ENCODE measurements around the gene INAFM1.
"Not testable (repeated sequence)": the region's sequence is repeated elsewhere in the genome, so short reads cannot be mapped to it uniquely, and the experiment has no call there.

Gene INAFM1

DNA sequence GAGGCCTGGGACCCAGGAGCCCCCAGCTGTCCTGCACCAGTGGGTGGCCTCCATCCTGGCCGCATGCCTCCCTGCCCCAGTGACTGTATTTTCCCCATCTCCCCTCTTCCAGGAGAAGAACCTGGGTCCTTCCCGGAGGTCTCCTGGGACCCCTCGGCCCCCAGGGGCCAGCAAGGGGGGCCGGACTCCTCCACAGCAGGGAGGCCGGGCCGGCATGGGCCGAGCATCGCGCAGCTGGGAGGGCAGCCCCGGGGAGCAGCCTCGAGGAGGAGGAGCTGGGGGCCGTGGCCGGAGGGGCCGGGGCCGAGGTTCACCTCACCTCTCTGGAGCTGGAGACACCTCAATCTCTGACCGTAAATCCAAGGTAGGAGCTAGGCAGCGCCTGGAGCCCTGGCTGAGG lies 14.2 kb upstream of the INAFM1 start:
- Histone ChIP-seq H3K36me3 (ENCODE audit: control insufficient read depth, insufficient read depth, low read length, severe bottlenecking) (peaks cover 53% of the 10 kb centered on the region), H3K9me3 (ENCODE audit: control insufficient read depth, low read length) (no peaks in the 10 kb centered on the region), H3K27me3 (replicated peaks; ENCODE audit: control insufficient read depth, insufficient read depth, low read length) (no peaks in the 10 kb centered on the region), H3K9ac (ENCODE audit: low read length) (no peak overlapping the region), H3K4me3 (ENCODE audit: low read length) (no peak overlapping the region), H3K4me1 (ENCODE audit: control insufficient read depth, insufficient read depth, low read length) (peaks cover 15% of the 10 kb centered on the region)
- no peak for DNase-seq (ENCODE audit: low read depth)

DNA sequence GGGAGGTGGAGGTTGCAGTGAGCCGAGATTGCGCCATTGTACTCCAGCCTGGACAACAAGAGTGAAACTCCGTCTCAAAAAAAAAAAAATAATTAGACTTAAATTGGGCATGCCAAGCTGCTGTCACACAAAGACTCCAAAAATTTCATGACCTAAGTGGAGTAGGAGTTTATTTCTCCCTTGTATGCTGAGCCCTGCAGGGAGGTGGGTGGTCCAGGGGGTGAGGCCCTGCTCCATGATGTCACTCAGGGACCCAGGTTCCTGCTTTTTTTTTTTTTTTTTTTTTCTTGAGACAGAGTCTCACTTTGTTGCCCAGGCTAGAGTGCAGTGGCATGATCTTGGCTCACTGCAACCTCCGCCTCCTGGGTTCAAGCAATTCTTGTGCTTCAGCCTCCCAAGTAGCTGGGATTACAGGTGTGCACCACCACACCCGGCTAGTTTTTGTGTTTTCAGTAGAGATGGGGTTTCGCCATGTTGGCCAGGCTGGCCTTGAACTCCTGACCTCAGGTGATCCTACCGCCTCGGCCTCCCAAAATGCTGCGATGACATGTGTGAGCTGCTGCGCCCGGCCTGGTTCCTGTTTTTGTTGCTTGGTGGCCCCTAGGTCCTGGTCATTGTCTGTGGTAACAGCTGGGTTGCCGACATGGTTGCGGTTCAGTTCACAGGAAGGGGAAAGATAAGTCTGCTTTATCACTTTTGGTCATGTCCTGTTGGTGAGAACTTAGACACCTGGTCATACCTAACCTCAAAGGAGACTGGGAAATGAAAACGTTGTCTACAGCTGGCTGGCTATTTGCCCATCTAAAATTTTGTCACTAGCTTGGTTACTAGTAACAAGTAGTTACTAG lies 12.5 kb upstream of the INAFM1 start:
- peaks cover 65% of the 10 kb centered on the region for H3K36me3 ChIP-seq (ENCODE audit: control insufficient read depth, insufficient read depth, low read length, severe bottlenecking)
- DNase-seq (ENCODE audit: low read depth); H3K9ac ChIP-seq (ENCODE audit: low read length); H3K9me3 ChIP-seq (ENCODE audit: control insufficient read depth, low read length); H3K4me3 ChIP-seq (ENCODE audit: low read length); H3K27me3 ChIP-seq (replicated peaks; ENCODE audit: control insufficient read depth, insufficient read depth, low read length): not testable (repeated sequence)
- H3K4me1 ChIP-seq (ENCODE audit: control insufficient read depth, insufficient read depth, low read length), result peaks cover 15% of the 10 kb centered on the region

DNA sequence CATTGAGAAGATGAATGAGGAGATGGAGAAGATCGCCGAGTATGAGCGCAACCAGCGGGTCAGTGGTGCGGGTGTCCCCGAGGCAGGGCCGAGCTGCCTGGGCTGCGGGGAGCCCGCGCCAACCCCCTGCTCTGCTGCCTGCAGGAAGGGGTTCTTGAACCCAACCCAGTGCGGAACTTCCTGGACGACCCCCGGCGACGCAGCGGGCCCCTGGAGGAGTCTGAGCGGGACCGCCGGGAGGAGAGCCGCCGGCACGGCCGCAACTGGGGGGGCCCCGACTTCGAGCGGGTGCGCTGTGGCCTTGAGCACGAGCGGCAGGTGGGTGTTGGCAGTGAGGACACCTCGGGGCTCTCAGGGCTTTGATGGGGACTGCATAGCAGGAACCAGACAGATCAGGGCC lies 10.1 kb upstream of the INAFM1 start:
- DNase-seq (ENCODE audit: low read depth), result no peak
- Histone ChIP-seq H3K4me1 (ENCODE audit: control insufficient read depth, insufficient read depth, low read length) (no peaks in the 10 kb centered on the region), H3K9ac (ENCODE audit: low read length) (no peak overlapping the region), H3K27me3 (replicated peaks; ENCODE audit: control insufficient read depth, insufficient read depth, low read length) (no peaks in the 10 kb centered on the region), H3K4me3 (ENCODE audit: low read length) (no peak overlapping the region), H3K9me3 (ENCODE audit: control insufficient read depth, low read length) (no peaks in the 10 kb centered on the region), H3K36me3 (ENCODE audit: control insufficient read depth, insufficient read depth, low read length, severe bottlenecking) (peaks cover 63% of the 10 kb centered on the region)

DNA sequence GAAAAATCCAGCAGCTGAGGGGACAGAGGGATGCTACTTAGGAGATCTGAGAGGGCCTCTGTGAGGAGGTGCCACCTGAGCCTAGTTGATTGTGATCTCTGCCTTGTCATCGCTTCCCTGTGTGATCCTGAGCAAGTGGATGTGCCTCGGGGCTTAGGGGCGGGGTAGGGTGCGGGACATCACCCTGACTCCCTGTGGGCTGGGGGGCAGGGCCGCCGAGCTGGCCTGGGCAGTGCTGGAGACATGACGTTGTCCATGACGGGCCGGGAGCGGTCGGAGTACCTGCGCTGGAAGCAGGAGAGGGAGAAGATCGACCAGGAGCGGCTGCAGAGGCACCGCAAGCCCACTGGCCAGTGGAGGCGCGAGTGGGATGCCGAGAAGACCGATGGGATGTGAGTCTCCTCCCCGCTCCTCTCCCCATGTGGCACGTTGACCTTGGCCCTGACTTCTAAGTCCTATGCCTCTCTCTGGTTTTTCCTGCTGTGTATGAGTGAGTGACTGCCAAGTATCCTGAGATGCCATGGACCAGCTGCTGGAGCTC lies 8.2 kb upstream of the INAFM1 start:
- H3K27me3 ChIP-seq (replicated peaks; ENCODE audit: control insufficient read depth, insufficient read depth, low read length), result no peaks in the 10 kb centered on the region
- no peaks in the 10 kb centered on the region for H3K4me1 ChIP-seq (ENCODE audit: control insufficient read depth, insufficient read depth, low read length)
- no peaks in the 10 kb centered on the region for H3K9me3 ChIP-seq (ENCODE audit: control insufficient read depth, low read length)
- H3K9ac ChIP-seq (ENCODE audit: low read length), result no peak overlapping the region
- no peak overlapping the region for H3K4me3 ChIP-seq (ENCODE audit: low read length)
- H3K36me3 ChIP-seq (ENCODE audit: control insufficient read depth, insufficient read depth, low read length, severe bottlenecking), result peaks cover 60% of the 10 kb centered on the region
- DNase-seq (ENCODE audit: low read depth), result no peak

DNA sequence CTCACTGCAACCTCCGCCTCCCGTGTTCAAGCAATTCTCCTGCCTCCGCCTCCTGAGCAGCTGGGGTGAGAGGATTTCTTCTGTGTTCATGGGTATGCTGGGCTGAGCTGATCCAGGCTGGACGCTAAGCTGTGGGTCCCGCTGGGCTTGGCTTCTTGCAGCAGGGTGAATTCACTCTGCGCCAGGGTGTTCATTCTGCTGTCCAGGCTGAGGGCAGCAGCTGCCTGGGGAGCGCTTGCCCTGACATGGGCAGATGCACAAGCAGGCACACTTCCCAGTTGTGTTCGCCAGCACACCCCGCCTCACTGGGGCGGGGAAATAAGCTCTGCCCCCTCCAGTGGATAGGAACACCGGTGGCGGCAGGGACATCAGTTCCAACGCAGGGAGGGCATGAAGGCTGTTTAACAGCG lies 7.3 kb upstream of the INAFM1 start:
- Histone ChIP-seq H3K9ac (ENCODE audit: low read length) (no peak overlapping the region), H3K36me3 (ENCODE audit: control insufficient read depth, insufficient read depth, low read length, severe bottlenecking) (peaks cover 58% of the 10 kb centered on the region), H3K4me1 (ENCODE audit: control insufficient read depth, insufficient read depth, low read length) (peaks cover under 1% of the 10 kb centered on the region), H3K9me3 (ENCODE audit: control insufficient read depth, low read length) (no peaks in the 10 kb centered on the region), H3K4me3 (ENCODE audit: low read length) (no peak overlapping the region), H3K27me3 (replicated peaks; ENCODE audit: control insufficient read depth, insufficient read depth, low read length) (no peaks in the 10 kb centered on the region)
- DNase-seq (ENCODE audit: low read depth), result no peak

DNA sequence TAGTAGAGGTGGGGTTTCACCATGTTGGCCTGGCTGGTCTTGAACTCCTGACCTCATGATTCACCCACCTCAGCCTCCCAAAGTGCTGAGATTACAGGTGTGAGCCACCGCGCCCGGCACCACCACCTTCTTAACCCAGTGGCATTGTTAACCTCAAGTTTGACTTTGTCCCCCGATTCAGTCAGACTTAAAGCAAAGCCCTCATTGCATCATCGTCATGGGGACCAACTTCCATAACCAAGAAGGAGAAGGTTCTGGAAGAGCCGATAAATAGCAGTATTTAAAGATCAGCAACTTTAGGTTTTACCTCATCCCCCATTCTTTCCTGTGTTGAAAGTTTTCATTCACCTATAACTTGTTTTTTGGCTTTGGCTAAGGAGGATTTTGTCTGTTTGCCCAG lies 6.7 kb upstream of the INAFM1 start:
- H3K4me1 ChIP-seq (ENCODE audit: control insufficient read depth, insufficient read depth, low read length), result peaks cover 6% of the 10 kb centered on the region
- H3K9ac ChIP-seq (ENCODE audit: low read length), result no peak overlapping the region
- no peak for DNase-seq (ENCODE audit: low read depth)
- H3K4me3 ChIP-seq (ENCODE audit: low read length), result no peak overlapping the region
- H3K9me3 ChIP-seq (ENCODE audit: control insufficient read depth, low read length), result no peaks in the 10 kb centered on the region
- H3K27me3 ChIP-seq (replicated peaks; ENCODE audit: control insufficient read depth, insufficient read depth, low read length), result no peaks in the 10 kb centered on the region
- H3K36me3 ChIP-seq (ENCODE audit: control insufficient read depth, insufficient read depth, low read length, severe bottlenecking), result peaks cover 52% of the 10 kb centered on the region

DNA sequence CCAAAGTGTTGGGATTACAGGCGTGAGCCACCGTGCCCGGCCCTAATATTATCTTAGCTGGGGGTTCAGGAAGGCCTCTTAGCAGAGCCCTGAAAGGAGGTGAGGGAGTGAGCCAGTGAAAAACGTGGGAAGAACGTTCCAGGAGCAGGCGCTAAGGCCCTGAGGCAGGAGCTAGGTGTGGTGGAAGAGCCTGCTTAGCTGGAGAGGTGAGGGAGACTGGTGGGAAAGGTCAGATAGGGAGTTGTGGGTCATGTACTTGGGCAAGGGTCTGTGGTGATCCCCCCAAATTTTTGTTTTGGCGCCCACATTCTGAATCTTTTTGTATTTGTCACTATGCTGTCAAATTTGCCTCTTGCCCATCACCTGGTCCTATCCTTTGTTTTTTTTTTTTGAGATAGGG lies 5.1 kb upstream of the INAFM1 start:
- Histone ChIP-seq H3K4me1 (ENCODE audit: control insufficient read depth, insufficient read depth, low read length) (peaks cover 9% of the 10 kb centered on the region), H3K27me3 (replicated peaks; ENCODE audit: control insufficient read depth, insufficient read depth, low read length) (no peaks in the 10 kb centered on the region), H3K36me3 (ENCODE audit: control insufficient read depth, insufficient read depth, low read length, severe bottlenecking) (peaks cover 43% of the 10 kb centered on the region), H3K9me3 (ENCODE audit: control insufficient read depth, low read length) (no peaks in the 10 kb centered on the region), H3K4me3 (ENCODE audit: low read length) (no peak overlapping the region), H3K9ac (ENCODE audit: low read length) (no peak overlapping the region)
- no peak for DNase-seq (ENCODE audit: low read depth)

DNA sequence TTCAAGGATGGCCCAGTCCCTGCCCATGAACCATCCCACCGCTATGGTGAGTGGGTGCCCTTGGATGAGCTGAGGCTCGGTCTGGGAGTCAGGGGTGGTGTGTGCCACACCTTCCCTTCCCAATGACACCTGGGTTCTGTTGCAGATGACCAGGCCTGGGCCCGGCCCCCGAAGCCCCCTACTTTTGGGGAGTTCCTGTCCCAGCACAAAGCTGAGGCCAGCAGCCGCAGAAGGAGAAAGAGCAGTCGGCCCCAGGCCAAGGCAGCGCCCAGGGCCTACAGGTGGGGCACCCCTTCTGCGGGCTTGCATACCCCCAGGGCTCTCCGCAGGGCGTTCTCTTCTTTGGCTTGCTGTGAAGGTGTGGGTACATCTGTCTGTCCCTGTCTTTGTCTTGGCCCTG lies 4.3 kb upstream of the INAFM1 start:
- H3K4me3 ChIP-seq (ENCODE audit: low read length), result no peak overlapping the region
- H3K9ac ChIP-seq (ENCODE audit: low read length), result no peak overlapping the region
- no peak for DNase-seq (ENCODE audit: low read depth)
- H3K27me3 ChIP-seq (replicated peaks; ENCODE audit: control insufficient read depth, insufficient read depth, low read length), result no peaks in the 10 kb centered on the region
- H3K9me3 ChIP-seq (ENCODE audit: control insufficient read depth, low read length), result no peaks in the 10 kb centered on the region
- H3K36me3 ChIP-seq (ENCODE audit: control insufficient read depth, insufficient read depth, low read length, severe bottlenecking), result peaks cover 35% of the 10 kb centered on the region
- peaks cover 13% of the 10 kb centered on the region for H3K4me1 ChIP-seq (ENCODE audit: control insufficient read depth, insufficient read depth, low read length)

DNA sequence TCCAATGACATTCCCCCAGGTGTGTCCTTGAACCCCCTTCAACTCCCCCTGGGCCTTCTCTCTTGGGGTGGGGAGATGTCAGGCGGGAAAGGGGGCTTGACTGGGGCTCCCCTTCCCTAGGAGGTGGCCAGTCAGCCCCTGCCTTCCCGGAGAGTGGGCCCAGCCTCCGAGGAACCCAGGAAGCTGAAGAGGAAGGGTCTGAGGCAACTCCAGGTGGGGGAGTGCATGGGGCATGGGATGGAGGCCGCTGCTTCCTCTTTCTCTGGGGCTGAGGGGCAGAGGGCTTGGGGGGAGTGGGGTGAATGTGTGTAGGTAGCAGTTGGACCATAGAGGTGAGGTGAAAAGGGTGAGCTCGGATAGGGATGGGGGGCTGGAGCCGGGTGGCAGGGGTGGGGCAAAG lies 2.7 kb upstream of the INAFM1 start:
- H3K4me1 ChIP-seq (ENCODE audit: control insufficient read depth, insufficient read depth, low read length), result peaks cover 25% of the 10 kb centered on the region
- no peak for DNase-seq (ENCODE audit: low read depth)
- H3K27me3 ChIP-seq (replicated peaks; ENCODE audit: control insufficient read depth, insufficient read depth, low read length), result no peaks in the 10 kb centered on the region
- H3K9ac ChIP-seq (ENCODE audit: low read length), result no peak overlapping the region
- H3K36me3 ChIP-seq (ENCODE audit: control insufficient read depth, insufficient read depth, low read length, severe bottlenecking), result peaks cover 24% of the 10 kb centered on the region
- no peaks in the 10 kb centered on the region for H3K9me3 ChIP-seq (ENCODE audit: control insufficient read depth, low read length)
- no peak overlapping the region for H3K4me3 ChIP-seq (ENCODE audit: low read length)

DNA sequence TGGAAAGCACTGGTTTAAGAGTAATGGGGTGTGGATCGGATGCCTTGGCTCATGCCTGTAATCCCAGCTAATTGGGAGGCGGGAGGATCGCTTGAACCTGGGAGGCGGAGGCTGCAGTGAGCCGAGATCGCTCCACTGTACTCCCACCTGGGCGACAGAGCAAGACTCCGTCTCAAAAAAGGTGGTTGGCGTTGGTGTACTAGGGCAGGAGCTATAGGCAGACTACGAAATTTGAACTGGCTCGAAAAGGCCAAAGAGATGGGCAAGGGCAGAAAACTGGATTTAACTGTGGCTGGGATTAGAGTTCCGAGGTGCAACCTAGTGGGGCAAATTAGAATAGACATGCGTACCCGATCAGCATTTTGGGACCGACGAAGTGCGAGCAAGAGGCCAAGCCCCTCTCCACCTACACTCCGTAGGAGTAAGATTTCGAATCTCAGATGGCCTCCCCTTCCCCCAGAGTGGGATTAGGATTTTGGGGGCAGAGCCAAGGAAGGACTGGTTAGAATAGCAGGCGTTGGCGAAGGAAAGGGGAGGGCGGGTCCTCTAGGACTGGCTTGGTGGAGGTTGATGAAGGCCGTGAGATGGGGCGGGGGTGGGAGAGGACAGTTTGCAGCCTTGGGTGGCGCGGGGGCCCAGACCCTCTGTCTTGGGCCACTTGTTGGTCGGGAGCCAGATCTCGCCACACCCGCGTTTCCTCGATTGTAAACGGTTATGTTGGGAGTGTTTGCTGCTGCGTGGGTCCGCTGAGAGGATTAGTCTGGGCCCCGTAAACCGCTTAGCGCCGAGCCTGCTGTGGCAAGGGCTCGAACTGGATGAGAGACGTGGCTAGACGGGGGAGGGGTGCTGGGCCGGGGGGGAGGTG lies 2.0 kb upstream of the INAFM1 start:
- H3K36me3 ChIP-seq (ENCODE audit: control insufficient read depth, insufficient read depth, low read length, severe bottlenecking), result peaks cover 20% of the 10 kb centered on the region
- H3K4me1 ChIP-seq (ENCODE audit: control insufficient read depth, insufficient read depth, low read length), result peaks cover 28% of the 10 kb centered on the region
- no peak for DNase-seq (ENCODE audit: low read depth)
- peak overlapping the region; percentile 94 for H3K4me3 ChIP-seq (ENCODE audit: low read length)
- no peaks in the 10 kb centered on the region for H3K27me3 ChIP-seq (replicated peaks; ENCODE audit: control insufficient read depth, insufficient read depth, low read length)
- no peaks in the 10 kb centered on the region for H3K9me3 ChIP-seq (ENCODE audit: control insufficient read depth, low read length)
- H3K9ac ChIP-seq (ENCODE audit: low read length), result peak overlapping the region; percentile 98

DNA sequence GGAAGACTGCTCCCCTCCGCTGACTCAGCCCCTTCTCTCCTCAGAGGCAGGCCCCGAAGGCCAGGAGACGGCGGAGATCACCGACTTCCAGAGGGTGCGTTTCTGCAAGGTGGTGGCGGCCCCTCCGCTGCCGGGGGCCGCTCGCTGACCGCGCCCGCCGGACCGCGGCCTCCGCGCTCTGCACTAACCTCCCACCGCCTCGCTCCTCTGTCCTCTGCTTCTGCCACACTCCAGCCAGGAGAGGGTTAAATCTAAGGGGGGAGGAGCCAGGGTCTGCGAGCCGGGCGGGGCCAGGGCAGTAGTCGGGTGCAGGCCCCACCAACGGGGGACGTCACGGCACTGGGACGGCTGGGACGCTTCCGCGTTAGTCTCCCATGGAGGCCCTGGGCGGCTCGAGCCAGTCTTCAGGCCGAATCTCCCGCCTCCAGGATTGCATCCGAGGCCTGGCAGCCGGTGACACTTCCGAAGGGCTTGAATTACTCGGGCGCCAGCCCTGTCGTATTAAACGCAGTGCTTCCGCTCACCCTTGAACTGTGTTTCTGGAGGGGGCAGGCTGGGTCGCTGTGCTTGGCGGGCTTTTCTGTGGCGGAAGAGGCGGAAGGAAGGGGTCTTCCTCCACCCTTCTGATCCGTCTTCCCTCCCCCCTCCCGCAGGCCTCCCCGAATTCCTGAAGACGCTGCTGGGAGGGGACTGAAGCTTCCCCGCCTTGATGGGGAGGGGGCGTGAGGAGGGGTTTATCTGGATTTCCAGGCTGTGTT lies 1.2 kb upstream of the INAFM1 start:
- peaks cover 31% of the 10 kb centered on the region for H3K4me1 ChIP-seq (ENCODE audit: control insufficient read depth, insufficient read depth, low read length)
- H3K27me3 ChIP-seq (replicated peaks; ENCODE audit: control insufficient read depth, insufficient read depth, low read length), result no peaks in the 10 kb centered on the region
- H3K36me3 ChIP-seq (ENCODE audit: control insufficient read depth, insufficient read depth, low read length, severe bottlenecking), result peaks cover 17% of the 10 kb centered on the region
- peak overlapping the region; percentile 94 for H3K4me3 ChIP-seq (ENCODE audit: low read length)
- DNase-seq (ENCODE audit: low read depth), result peak; percentile 96
- H3K9me3 ChIP-seq (ENCODE audit: control insufficient read depth, low read length), result no peaks in the 10 kb centered on the region
- H3K9ac ChIP-seq (ENCODE audit: low read length), result peak overlapping the region; percentile 98
